Adipocyte (in vitro differentiated cells): ENCODE measurements around the gene DCAF16.
A peak's percentile ranks its signal among the peaks of the same experiment; 100 is the strongest.

ENCODE experiments used
- DNase-seq: peaks from one replicate; pipeline ENCODE4 v3.0.0-alpha.2; 2015; ENCODE audit warnings: low read depth
- H3K27me3 ChIP-seq: replicated peaks from 2 replicates; pipeline ENCODE4 v1.7.0; 2013; ENCODE audit warnings: mild to moderate bottlenecking, low read length, moderate library complexity; ENCODE audit not compliant: control insufficient read depth, insufficient read depth
- H3K36me3 ChIP-seq: 2 replicates; pipeline ENCODE4 v1.7.0; 2013; ENCODE audit warnings: low read length, mild to moderate bottlenecking, moderate library complexity; ENCODE audit not compliant: control insufficient read depth, insufficient read depth, severe bottlenecking
- H3K4me1 ChIP-seq: 2 replicates; pipeline ENCODE4 v1.7.0; 2013; ENCODE audit warnings: mild to moderate bottlenecking, low read length, moderate library complexity; ENCODE audit not compliant: control insufficient read depth, insufficient read depth
- H3K4me3 ChIP-seq: 2 replicates; pipeline ENCODE4 v1.7.0; 2013; ENCODE audit warnings: mild to moderate bottlenecking, low read length, moderate library complexity
- H3K9ac ChIP-seq: 2 replicates; pipeline ENCODE4 v1.7.0; 2013; ENCODE audit warnings: mild to moderate bottlenecking, low read length, moderate library complexity
- H3K9me3 ChIP-seq: 2 replicates; pipeline ENCODE4 v1.7.0; 2013; ENCODE audit warnings: mild to moderate bottlenecking, low read length, moderate library complexity; ENCODE audit not compliant: control insufficient read depth

The DCAF16 gene

GRCh38 chr4:17763931-17764330, 46.6 kb downstream of the DCAF16 start:
- Histone ChIP-seq H3K27me3 (no peaks in the 10 kb centered on the region), H3K36me3 (no peaks in the 10 kb centered on the region), H3K9ac (no peak overlapping the region), H3K9me3 (no peaks in the 10 kb centered on the region), H3K4me1 (no peaks in the 10 kb centered on the region), H3K4me3 (no peak overlapping the region)
- DNase-seq, result no peak

GRCh38 chr4:17763416-17763815, 47.1 kb downstream of the DCAF16 start:
- no peak overlapping the region for H3K4me3 ChIP-seq
- H3K36me3 ChIP-seq, result no peaks in the 10 kb centered on the region
- H3K4me1 ChIP-seq, result no peaks in the 10 kb centered on the region
- no peak for DNase-seq
- peaks cover 4% of the 10 kb centered on the region for H3K27me3 ChIP-seq
- no peak overlapping the region for H3K9ac ChIP-seq
- H3K9me3 ChIP-seq, result no peaks in the 10 kb centered on the region

GRCh38 chr4:17762726-17763125, 47.8 kb downstream of the DCAF16 start:
- H3K4me1 ChIP-seq, result no peaks in the 10 kb centered on the region
- H3K9me3 ChIP-seq, result no peaks in the 10 kb centered on the region
- H3K27me3 ChIP-seq, result peaks cover 9% of the 10 kb centered on the region
- H3K9ac ChIP-seq, result no peak overlapping the region
- DNase-seq, result no peak
- no peak overlapping the region for H3K4me3 ChIP-seq
- no peaks in the 10 kb centered on the region for H3K36me3 ChIP-seq

- Histone ChIP-seq H3K9ac (no peak overlapping the region), H3K4me1 (no peaks in the 10 kb centered on the region), H3K4me3 (no peak overlapping the region), H3K27me3 (peaks cover 13% of the 10 kb centered on the region), H3K36me3 (no peaks in the 10 kb centered on the region), H3K9me3 (no peaks in the 10 kb centered on the region)
- DNase-seq, result no peak
Observed at GRCh38 chr4:17761062-17761461, 49.5 kb downstream of the DCAF16 start.

GRCh38 chr4:17760626-17761025, 49.9 kb downstream of the DCAF16 start:
- Histone ChIP-seq H3K4me3 (no peak overlapping the region), H3K36me3 (no peaks in the 10 kb centered on the region), H3K27me3 (peaks cover 17% of the 10 kb centered on the region), H3K9ac (no peak overlapping the region), H3K9me3 (no peaks in the 10 kb centered on the region), H3K4me1 (no peaks in the 10 kb centered on the region)
- no peak for DNase-seq

GRCh38 chr4:17758485-17758884, 52.1 kb downstream of the DCAF16 start:
- Histone ChIP-seq H3K9me3 (no peaks in the 10 kb centered on the region), H3K27me3 (peaks cover 17% of the 10 kb centered on the region), H3K4me1 (no peaks in the 10 kb centered on the region), H3K4me3 (no peak overlapping the region), H3K9ac (no peak overlapping the region), H3K36me3 (no peaks in the 10 kb centered on the region)
- no peak for DNase-seq

GRCh38 chr4:17757621-17758020, 52.9 kb downstream of the DCAF16 start:
- H3K4me1 ChIP-seq, result no peaks in the 10 kb centered on the region
- H3K9ac ChIP-seq, result no peak overlapping the region
- no peak overlapping the region for H3K4me3 ChIP-seq
- H3K36me3 ChIP-seq, result no peaks in the 10 kb centered on the region
- no peaks in the 10 kb centered on the region for H3K9me3 ChIP-seq
- H3K27me3 ChIP-seq, result peaks cover 17% of the 10 kb centered on the region
- peak; percentile 39 for DNase-seq

GRCh38 chr4:17753646-17754045, 56.9 kb downstream of the DCAF16 start:
- H3K36me3 ChIP-seq, result no peaks in the 10 kb centered on the region
- no peaks in the 10 kb centered on the region for H3K4me1 ChIP-seq
- no peak overlapping the region for H3K4me3 ChIP-seq
- peaks cover 22% of the 10 kb centered on the region for H3K27me3 ChIP-seq
- H3K9me3 ChIP-seq, result no peaks in the 10 kb centered on the region
- no peak for DNase-seq
- H3K9ac ChIP-seq, result no peak overlapping the region
